ENCODE measurements around the gene SESTD1. TPM values are rescaled to one million over a fixed set of nuclear protein-coding genes. Genes with fewer than 3 reads are reported as not detected.
A peak's percentile ranks its signal among the peaks of the same experiment; 100 is the strongest.

Gene SESTD1
- total and polyA plus RNA-seq, 9 of the 15 experiments (the other 6 are each of a cell fraction or from before 2014, with no cell fraction given), result 0.32 to 5.6 (median 2.1) TPM

DNA sequence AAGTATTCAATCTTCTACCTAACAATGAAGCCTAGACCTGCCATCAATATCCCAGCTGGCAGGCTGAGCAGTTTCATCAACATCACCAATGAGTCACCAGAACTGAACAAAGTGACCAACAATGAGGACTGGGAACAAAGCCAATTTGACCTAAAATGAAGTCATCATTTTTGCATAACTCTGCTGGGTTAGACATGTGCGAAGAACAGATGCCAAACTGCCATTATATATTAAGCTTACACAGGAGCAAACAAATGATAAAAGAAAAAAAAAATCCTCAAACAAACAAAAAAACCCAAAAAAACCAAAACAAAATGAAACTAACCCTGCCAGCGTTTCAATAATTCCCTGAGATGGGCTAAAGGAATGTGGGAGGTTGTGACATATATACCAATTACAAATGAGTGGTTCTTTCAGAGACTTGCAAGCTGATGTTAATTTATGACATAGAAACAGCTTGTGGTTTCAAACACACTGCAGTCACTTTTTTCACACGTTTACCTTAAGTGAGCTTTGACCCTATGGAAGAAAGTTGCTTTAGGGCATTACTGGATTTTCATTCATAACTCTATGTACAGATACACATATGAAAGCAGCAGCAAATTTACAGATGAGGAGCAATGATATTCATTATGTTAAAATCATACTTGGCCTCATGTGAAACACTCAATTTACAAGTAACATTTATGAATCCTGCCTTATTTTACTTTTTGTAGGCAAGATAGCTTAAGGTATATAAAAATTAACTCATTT is 157.8 kb downstream of the SESTD1 start (continued):
- TF ChIP-seq STAT5A (IDR thresholded peaks at IDR 0.05; ENCODE audit: borderline replicate concordance, low read length), result no peak
- no peak for TF ChIP-seq RBM25 (IDR thresholded peaks at IDR 0.05; ENCODE audit: low read depth, low read length, severe bottlenecking)
- TF ChIP-seq JUN (IDR thresholded peaks at IDR 0.05; ENCODE audit: borderline replicate concordance, low read depth, low read length), result peak; percentile 39; the same call in 1 of the 2 replicates
- TF ChIP-seq JUN (CRISPR knock-in tag; IDR thresholded peaks at IDR 0.05; ENCODE audit: borderline replicate concordance), result no peak
- TF ChIP-seq, protein P1, sequence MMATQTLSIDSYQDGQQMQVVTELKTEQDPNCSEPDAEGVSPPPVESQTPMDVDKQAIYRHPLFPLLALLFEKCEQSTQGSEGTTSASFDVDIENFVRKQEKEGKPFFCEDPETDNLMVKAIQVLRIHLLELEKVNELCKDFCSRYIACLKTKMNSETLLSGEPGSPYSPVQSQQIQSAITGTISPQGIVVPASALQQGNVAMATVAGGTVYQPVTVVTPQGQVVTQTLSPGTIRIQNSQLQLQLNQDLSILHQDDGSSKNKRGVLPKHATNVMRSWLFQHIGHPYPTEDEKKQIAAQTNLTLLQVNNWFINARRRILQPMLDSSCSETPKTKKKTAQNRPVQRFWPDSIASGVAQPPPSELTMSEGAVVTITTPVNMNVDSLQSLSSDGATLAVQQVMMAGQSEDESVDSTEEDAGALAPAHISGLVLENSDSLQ (IDR thresholded peaks at IDR 0.05), result peak; percentile 39; the same call in 1 of the 2 replicates
- no peak for TF ChIP-seq ARNT (IDR thresholded peaks at IDR 0.05)
- TF ChIP-seq CBFA2T3 (IDR thresholded peaks at IDR 0.05), result no peak
- no peak for TF ChIP-seq CBX1 (IDR thresholded peaks at IDR 0.05; ENCODE audit: low read depth)
- peak; percentile 55; the same call in 1 of the 2 replicates for TF ChIP-seq CEBPB (tag; IDR thresholded peaks at IDR 0.05)
- TF ChIP-seq, protein P2, sequence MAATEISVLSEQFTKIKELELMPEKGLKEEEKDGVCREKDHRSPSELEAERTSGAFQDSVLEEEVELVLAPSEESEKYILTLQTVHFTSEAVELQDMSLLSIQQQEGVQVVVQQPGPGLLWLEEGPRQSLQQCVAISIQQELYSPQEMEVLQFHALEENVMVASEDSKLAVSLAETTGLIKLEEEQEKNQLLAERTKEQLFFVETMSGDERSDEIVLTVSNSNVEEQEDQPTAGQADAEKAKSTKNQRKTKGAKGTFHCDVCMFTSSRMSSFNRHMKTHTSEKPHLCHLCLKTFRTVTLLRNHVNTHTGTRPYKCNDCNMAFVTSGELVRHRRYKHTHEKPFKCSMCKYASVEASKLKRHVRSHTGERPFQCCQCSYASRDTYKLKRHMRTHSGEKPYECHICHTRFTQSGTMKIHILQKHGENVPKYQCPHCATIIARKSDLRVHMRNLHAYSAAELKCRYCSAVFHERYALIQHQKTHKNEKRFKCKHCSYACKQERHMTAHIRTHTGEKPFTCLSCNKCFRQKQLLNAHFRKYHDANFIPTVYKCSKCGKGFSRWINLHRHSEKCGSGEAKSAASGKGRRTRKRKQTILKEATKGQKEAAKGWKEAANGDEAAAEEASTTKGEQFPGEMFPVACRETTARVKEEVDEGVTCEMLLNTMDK (IDR thresholded peaks at IDR 0.05; ENCODE audit: borderline replicate concordance, insufficient read depth, low read depth, low read length, poor library complexity, severe bottlenecking), result no peak
- TF ChIP-seq LEF1 (IDR thresholded peaks at IDR 0.05), result no peak
- no peak for TF ChIP-seq MEF2A (IDR thresholded peaks at IDR 0.05; ENCODE audit: control insufficient read depth, low read depth, low read length)
- no peak for TF ChIP-seq NFRKB (IDR thresholded peaks at IDR 0.05; ENCODE audit: low read depth)
- TF ChIP-seq MAZ (CRISPR knock-in tag; conservative IDR thresholded peaks at IDR 0.05 in 1 of 2, IDR thresholded peaks at IDR 0.05 in 1 of 2), result no peak
- no peak for TF ChIP-seq MTF1 (CRISPR knock-in tag; IDR thresholded peaks at IDR 0.05; ENCODE audit: borderline replicate concordance)
- no peak for TF ChIP-seq PRMT5 (CRISPR knock-in tag; IDR thresholded peaks at IDR 0.05)
- TF ChIP-seq, protein P3, sequence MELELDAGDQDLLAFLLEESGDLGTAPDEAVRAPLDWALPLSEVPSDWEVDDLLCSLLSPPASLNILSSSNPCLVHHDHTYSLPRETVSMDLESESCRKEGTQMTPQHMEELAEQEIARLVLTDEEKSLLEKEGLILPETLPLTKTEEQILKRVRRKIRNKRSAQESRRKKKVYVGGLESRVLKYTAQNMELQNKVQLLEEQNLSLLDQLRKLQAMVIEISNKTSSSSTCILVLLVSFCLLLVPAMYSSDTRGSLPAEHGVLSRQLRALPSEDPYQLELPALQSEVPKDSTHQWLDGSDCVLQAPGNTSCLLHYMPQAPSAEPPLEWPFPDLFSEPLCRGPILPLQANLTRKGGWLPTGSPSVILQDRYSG (tag; conservative IDR thresholded peaks at IDR 0.05; ENCODE audit: low read depth), result no peak
- peak; percentile 26; the same call in 1 of the 2 replicates for TF ChIP-seq SMARCE1 (IDR thresholded peaks at IDR 0.05)
- TF ChIP-seq ZNF583 (CRISPR knock-in tag; IDR thresholded peaks at IDR 0.05), result no peak
- TF ChIP-seq ETS2 (tag; IDR thresholded peaks at IDR 0.05; ENCODE audit: borderline replicate concordance, poor library complexity, severe bottlenecking), result no peak
- TF ChIP-seq ATF7 (IDR thresholded peaks at IDR 0.05), result peak; percentile 51
- TF ChIP-seq, protein P4, sequence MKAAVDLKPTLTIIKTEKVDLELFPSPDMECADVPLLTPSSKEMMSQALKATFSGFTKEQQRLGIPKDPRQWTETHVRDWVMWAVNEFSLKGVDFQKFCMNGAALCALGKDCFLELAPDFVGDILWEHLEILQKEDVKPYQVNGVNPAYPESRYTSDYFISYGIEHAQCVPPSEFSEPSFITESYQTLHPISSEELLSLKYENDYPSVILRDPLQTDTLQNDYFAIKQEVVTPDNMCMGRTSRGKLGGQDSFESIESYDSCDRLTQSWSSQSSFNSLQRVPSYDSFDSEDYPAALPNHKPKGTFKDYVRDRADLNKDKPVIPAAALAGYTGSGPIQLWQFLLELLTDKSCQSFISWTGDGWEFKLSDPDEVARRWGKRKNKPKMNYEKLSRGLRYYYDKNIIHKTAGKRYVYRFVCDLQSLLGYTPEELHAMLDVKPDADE (conservative IDR thresholded peaks at IDR 0.05; ENCODE audit: control insufficient read depth, low read depth, low read length), result no peak

All from K562 (cell line).